Thoracic aorta (tissue), 2 donors: Measurements from ENCODE around the gene RAMP1. TPM values are rescaled to one million over a fixed set of nuclear protein-coding genes. Genes with fewer than 3 reads are reported as not detected.

Experiments
- ATAC-seq: fragments of 150-250 bp; one replicate; pipeline ENCODE4 v1.8.0; 2017; ENCODE audit warnings: low read depth; ENCODE audit not compliant: insufficient number of reproducible peaks, low FRiP score
- DNase-seq: peaks from one replicate; pipeline ENCODE4 v3.0.0-alpha.2; 2020; ENCODE audit warnings: low spot score
- H3K27ac ChIP-seq, 2 donors: fragments of 200-600 bp; sonication (generic); 1 replicate in 1 of 2; 2 replicates in 1 of 2; pipeline ENCODE4 v1.5.1; 2016; ENCODE audit warnings: mild to moderate bottlenecking in 2 of 2, moderate library complexity in 2 of 2
- H3K27me3 ChIP-seq: fragments of 200-600 bp; sonication (generic); replicated peaks from 2 replicates; pipeline ENCODE4 v1.6.0; 2016; ENCODE audit warnings: mild to moderate bottlenecking; ENCODE audit not compliant: insufficient read depth
- H3K36me3 ChIP-seq: fragments of 200-600 bp; sonication (generic); one replicate; pipeline ENCODE4 v1.5.1; 2016
- H3K4me1 ChIP-seq, 2 donors: fragments of 200-600 bp; sonication (generic); 1 replicate in 1 of 2; 2 replicates in 1 of 2; pipeline versions ENCODE4 v1.5.1 to v1.6.0; 2016; ENCODE audit warnings: low read depth in 2 of 2, mild to moderate bottlenecking in 1 of 2; ENCODE audit not compliant: control insufficient read depth in 1 of 2
- H3K4me3 ChIP-seq: fragments of 200-600 bp; sonication (generic); 2 replicates; pipeline ENCODE4 v1.5.1; 2016; ENCODE audit warnings: mild to moderate bottlenecking
- H3K9me3 ChIP-seq: fragments of 200-600 bp; sonication (generic); 2 replicates; pipeline ENCODE4 v1.5.1; 2016
- CTCF ChIP-seq: fragments of 200-600 bp; sonication (generic); IDR thresholded peaks from one replicate; pipeline ENCODE4 v1.5.1; 2019; ENCODE audit warnings: antibody characterized with exemption
- total RNA-seq, 2 donors: library from RNA; depleted of rRNA; stranded (reverse); fragments of >200 nt; gene quantifications; one replicate each; pipeline versions ENCODE4 v1.1.0 to v1.2.3, GENCODE V29; 2016

Gene RAMP1
- total RNA-seq, 2 donors from 2014 or later = 246 to 525 TPM

DNA sequence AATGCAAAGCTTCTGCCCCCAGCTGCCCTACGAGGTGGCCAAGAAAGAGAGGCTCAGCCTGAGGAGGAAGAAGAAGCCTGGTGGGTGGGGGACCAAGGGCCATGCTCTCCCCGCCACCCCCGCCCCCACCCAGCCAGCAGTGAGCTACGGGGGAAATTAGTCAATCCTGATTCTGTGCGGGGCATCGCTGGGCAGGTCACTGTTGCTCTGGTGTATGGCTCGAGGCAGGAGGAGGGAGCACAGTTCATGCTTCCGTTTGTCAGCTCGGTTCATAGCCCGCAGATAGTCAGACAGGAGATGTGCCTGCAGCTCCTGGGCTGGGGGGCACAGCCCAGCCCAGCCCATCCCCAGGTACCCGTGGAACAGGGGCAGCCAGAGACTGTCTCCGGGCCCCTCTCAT, 17.1 kb downstream of the RAMP1 start:
- H3K4me3 ChIP-seq = no peak overlapping the region
- no peak for TF ChIP-seq CTCF
- no peaks in the 10 kb centered on the region for H3K27me3 ChIP-seq
- no peak for DNase-seq
- ATAC-seq = no peak
- no peaks in the 10 kb centered on the region for H3K9me3 ChIP-seq
- H3K36me3 ChIP-seq = peaks cover 10% of the 10 kb centered on the region
- peaks cover 33 to 77% of the 10 kb centered on the region in 2 donors for H3K4me1 ChIP-seq
- peak overlapping the region; percentile 90 to 91 for H3K27ac ChIP-seq

GRCh38 chr2:237876951-237877491, 17.6 kb downstream of the RAMP1 start:
- Histone ChIP-seq H3K36me3 (peaks cover 11% of the 10 kb centered on the region), H3K9me3 (no peaks in the 10 kb centered on the region), H3K4me1 (peaks cover 33 to 72% of the 10 kb centered on the region in 2 donors), H3K27ac (peak overlapping the region; percentile 90 to 91), H3K4me3 (no peak overlapping the region), H3K27me3 (no peaks in the 10 kb centered on the region)
- DNase-seq = no peak
- no peak for TF ChIP-seq CTCF
- no peak for ATAC-seq

DNA sequence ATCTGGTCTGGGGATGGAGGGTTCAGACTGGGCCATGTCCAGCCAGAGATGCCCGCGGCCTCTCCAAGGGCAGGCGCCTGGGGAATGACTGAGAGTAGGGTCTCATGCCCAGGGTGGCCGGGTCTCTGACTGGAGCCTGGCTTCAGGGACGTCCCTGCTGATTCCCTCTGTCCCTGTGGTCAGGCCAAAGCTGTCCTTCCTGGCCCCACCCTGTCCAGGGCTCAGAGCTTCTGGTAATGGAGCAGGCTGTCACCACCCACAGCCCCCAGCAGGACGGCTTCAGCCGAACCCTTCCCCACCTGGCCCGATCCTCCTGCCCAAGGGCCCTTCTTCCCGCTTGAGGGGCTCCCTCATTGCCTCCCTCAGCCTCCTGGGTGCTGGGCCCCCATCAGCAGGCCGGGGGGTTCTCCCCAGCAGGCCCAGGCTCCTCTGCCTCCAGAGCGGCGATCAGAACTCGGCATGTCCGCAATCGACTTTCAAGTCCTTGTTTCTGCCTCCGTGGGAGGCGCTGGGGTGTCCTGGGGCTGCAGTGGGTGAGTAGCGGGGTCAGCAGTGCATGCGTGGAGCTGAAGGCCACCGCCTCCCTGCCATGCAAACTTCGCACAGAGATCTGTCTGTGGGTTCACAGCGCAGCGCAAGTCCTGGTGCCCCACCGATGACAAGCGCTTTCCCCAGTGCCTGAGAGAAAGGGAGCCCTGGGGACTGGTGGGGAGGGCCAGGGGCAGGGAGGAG, 18.3 kb downstream of the RAMP1 start:
- Histone ChIP-seq H3K27ac (peak overlapping the region; percentile 90 to 91), H3K36me3 (peaks cover 18% of the 10 kb centered on the region), H3K4me3 (no peak overlapping the region), H3K9me3 (no peaks in the 10 kb centered on the region), H3K4me1 (peaks cover 29 to 65% of the 10 kb centered on the region in 2 donors), H3K27me3 (no peaks in the 10 kb centered on the region)
- ATAC-seq (no peak), DNase-seq (no peak)
- no peak for TF ChIP-seq CTCF

DNA sequence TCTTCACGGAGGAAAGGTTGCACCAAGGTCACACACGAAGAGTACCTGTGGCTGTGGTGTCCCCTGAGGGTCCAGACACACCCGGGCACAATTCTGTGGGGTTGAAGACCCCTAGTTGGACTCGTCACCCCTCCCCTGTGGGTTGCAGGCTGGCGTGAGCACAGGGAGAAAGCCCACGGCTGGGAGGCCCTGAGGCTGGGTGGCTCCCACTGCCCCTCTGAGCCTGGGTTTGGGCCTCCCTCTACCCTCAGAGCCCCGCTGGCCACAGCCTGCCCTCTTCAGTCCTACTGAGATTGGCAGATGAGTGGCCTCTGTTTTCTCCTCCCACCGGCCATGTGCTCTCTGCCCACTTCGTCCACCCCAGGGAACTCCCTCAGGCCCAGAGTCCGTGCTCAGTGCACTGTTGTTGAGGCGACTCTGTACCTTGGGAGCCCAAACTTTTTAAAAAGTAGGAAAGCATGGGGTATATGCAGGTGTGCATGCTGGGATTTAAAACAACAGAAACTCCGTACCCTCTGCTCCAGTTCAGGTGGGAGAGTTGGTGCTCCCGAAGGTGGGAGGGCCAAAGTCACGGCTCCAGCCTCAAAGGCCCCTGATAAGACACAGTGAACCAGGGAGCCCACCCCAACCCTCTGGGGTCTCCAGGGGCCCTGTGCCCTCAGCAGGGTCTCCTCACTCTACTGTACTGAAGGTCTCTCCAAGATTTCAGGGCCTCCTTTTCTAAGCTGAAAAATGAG, 19.1 kb downstream of the RAMP1 start:
- Histone ChIP-seq H3K4me1 (peaks cover 22 to 57% of the 10 kb centered on the region in 2 donors), H3K4me3 (no peak overlapping the region), H3K36me3 (peaks cover 22% of the 10 kb centered on the region), H3K9me3 (no peaks in the 10 kb centered on the region), H3K27ac (peak overlapping the region; percentile 48 to 91), H3K27me3 (no peaks in the 10 kb centered on the region)
- DNase-seq (no peak), ATAC-seq (no peak)
- no peak for TF ChIP-seq CTCF

GRCh38 chr2:237879058-237879430, 19.6 kb downstream of the RAMP1 start:
- H3K27ac ChIP-seq = peak overlapping the region; percentile 48 to 91
- peaks cover 22% of the 10 kb centered on the region for H3K36me3 ChIP-seq
- peaks cover 16 to 52% of the 10 kb centered on the region in 2 donors for H3K4me1 ChIP-seq

More at GRCh38 chr2:237879058-237879430, 19.6 kb downstream of the RAMP1 start:
- no peak overlapping the region for H3K4me3 ChIP-seq
- no peak for DNase-seq
- H3K9me3 ChIP-seq = no peaks in the 10 kb centered on the region
- no peak for ATAC-seq
- no peak for TF ChIP-seq CTCF
- H3K27me3 ChIP-seq = no peaks in the 10 kb centered on the region
